GM23248 (cell line): ENCODE data around the gene SMS. TPM values are rescaled to one million over a fixed set of nuclear protein-coding genes. Genes with fewer than 3 reads are reported as not detected.
"Not testable (repeated sequence)": the region's sequence is repeated elsewhere in the genome, so short reads cannot be mapped to it uniquely, and the experiment has no call there.

Experiments
- DNase-seq: peaks from one replicate; pipeline ENCODE4 v3.0.0-alpha.2; 2015
- H2AFZ ChIP-seq: fragments of 200-600 bp; sonication (generic); 2 replicates; pipeline ENCODE4 v1.6.1; 2016; ENCODE audit warnings: antibody characterized with exemption
- H3F3A ChIP-seq: fragments of 200-600 bp; sonication (generic); 2 replicates; pipeline ENCODE4 v1.6.1; 2016; ENCODE audit warnings: mild to moderate bottlenecking, antibody characterized with exemption, mixed run types; ENCODE audit not compliant: insufficient read depth
- H3K27ac ChIP-seq: fragments of 200-600 bp; sonication (generic); 2 replicates; pipeline ENCODE4 v1.5.1; 2016; ENCODE audit warnings: mild to moderate bottlenecking
- H3K27me3 ChIP-seq: fragments of 200-600 bp; sonication (generic); replicated peaks from 2 replicates; pipeline ENCODE4 v1.6.1; 2016; ENCODE audit warnings: mild to moderate bottlenecking; ENCODE audit not compliant: insufficient read depth
- H3K36me3 ChIP-seq: fragments of 200-600 bp; sonication (generic); 2 replicates; pipeline ENCODE4 v1.6.1; 2016; ENCODE audit warnings: low read depth, mild to moderate bottlenecking
- H3K4me1 ChIP-seq: fragments of 200-600 bp; sonication (generic); 2 replicates; pipeline ENCODE4 v1.6.1; 2016; ENCODE audit warnings: mild to moderate bottlenecking; ENCODE audit not compliant: insufficient read depth
- H3K4me2 ChIP-seq: fragments of 200-600 bp; sonication (generic); one replicate; pipeline ENCODE4 v1.6.1; 2016; ENCODE audit warnings: mild to moderate bottlenecking; ENCODE audit not compliant: unreplicated experiment
- H3K4me3 ChIP-seq: fragments of 200-600 bp; sonication (generic); 2 replicates; pipeline ENCODE4 v1.5.1; 2016; ENCODE audit warnings: mild to moderate bottlenecking
- H3K79me2 ChIP-seq: fragments of 200-600 bp; sonication (generic); 2 replicates; pipeline ENCODE4 v1.6.1; 2016; ENCODE audit warnings: mild to moderate bottlenecking; ENCODE audit not compliant: insufficient read depth
- H3K9ac ChIP-seq: fragments of 200-600 bp; sonication (generic); 2 replicates; pipeline ENCODE4 v1.6.1; 2016; ENCODE audit warnings: mild to moderate bottlenecking
- H3K9me2 ChIP-seq: fragments of 200-600 bp; sonication (generic); 2 replicates; pipeline ENCODE4 v1.6.1; 2016; ENCODE audit warnings: mixed run types, mild to moderate bottlenecking, moderate library complexity; ENCODE audit not compliant: insufficient read depth
- H3K9me3 ChIP-seq: fragments of 200-600 bp; sonication (generic); one replicate; pipeline ENCODE4 v1.6.1; 2017; ENCODE audit warnings: low read depth
- H4K20me1 ChIP-seq: fragments of 200-600 bp; sonication (generic); 2 replicates; pipeline ENCODE4 v1.6.0; 2016; ENCODE audit not compliant: insufficient read depth
- EZH2 ChIP-seq: fragments of 200-600 bp; sonication (generic); IDR thresholded peaks from 2 replicates; pipeline ENCODE4 v1.6.1; 2018; ENCODE audit warnings: antibody characterized with exemption, mild to moderate bottlenecking; ENCODE audit not compliant: insufficient read depth, poor library complexity, severe bottlenecking
- EZH2phosphoT487 ChIP-seq: fragments of 200-600 bp; sonication (generic); IDR thresholded peaks from 2 replicates; pipeline ENCODE4 v1.6.1; 2018; ENCODE audit warnings: antibody characterized with exemption, moderate library complexity, mild to moderate bottlenecking, low read depth; ENCODE audit not compliant: insufficient read depth
- WGBS, 2 experiments: methylation state at CpG; one replicate each; pipeline ENCODE4 v1.1.6; 2015 to 2017; ENCODE audit warnings: low lambda C conversion rate in 2 of 2, low coverage in 1 of 2; ENCODE audit errors: missing lambda C conversion rate in 2 of 2; 5-methylcytosine and 5-hydroxymethylcytosine counted together
- in situ Hi-C: fragments of 300-500 bp; cut with MboI; formaldehyde crosslinking; loops from 2 replicates; pipeline ENCODE4 v1.15.0; 2020
- polyA plus RNA-seq: library from polyadenylated mRNA; unstranded; fragments of >200 nt; fragmentation: Nextera tagmentation; extraction: Ambion mirVana; gene quantifications from 2 replicates; pipeline ENCODE4 v1.2.1, GENCODE V29; 2016
- total RNA-seq: library from RNA; depleted of rRNA; stranded (reverse); fragments of >200 nt; shearing (Covaris generic); gene quantifications from 2 replicates; pipeline ENCODE4 v1.2.3, GENCODE V29; 2014

The SMS gene
- total and polyA plus RNA-seq, 2 experiments from 2014 or later: 156 to 162 TPM

DNA sequence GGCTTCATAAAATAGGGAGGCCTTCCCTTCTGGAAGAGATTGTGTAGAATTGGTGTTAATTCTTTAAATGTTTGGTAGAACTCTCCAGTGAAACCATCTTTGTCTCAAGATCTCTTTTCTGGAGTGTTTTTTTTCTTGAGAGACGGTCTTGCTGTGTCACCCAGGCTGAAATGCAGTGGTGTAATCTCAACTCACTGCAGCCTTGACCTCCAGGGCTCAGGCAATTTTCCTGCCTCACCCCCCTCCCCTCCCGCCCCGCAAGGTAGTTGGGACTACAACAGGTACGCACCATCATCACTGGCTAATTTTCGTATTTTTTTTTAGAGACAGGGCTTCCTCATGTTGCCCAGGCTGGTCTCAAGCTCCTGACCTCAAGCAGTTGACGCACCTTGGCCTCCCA, 12.1 kb downstream of the SMS start:
- H3K4me3 ChIP-seq: no peak overlapping the region
- 89 to 90% methylated on average over 6 of the region's 6 CpGs for WGBS, 2 experiments
- in situ Hi-C loops: loop anchor here (25.0 kb wide), 1 partner anchor 1440 kb away; no protein-coding TSS in a partner anchor
- H3K9me3 ChIP-seq: no peaks in the 10 kb centered on the region
- no peak overlapping the region for H3K9ac ChIP-seq
- no peaks in the 10 kb centered on the region for H3K36me3 ChIP-seq
- no peak overlapping the region for H3K4me2 ChIP-seq
- H3K4me1 ChIP-seq: peaks cover 4% of the 10 kb centered on the region; the same call in 1 of the 2 replicates
- 0 out of 2 replicates have a peak, but pooled peaks cover 2% of the 10 kb centered on the region for H4K20me1 ChIP-seq
- peaks cover 15% of the 10 kb centered on the region; the same call in 1 of the 2 replicates for H3F3A ChIP-seq
- H3K27ac ChIP-seq: no peak overlapping the region
- no peaks in the 10 kb centered on the region for H3K27me3 ChIP-seq
- DNase-seq: no peak
- no peak overlapping the region for H2AFZ ChIP-seq
- H3K79me2 ChIP-seq: peaks cover 100% of the 10 kb centered on the region
- no peaks in the 10 kb centered on the region for H3K9me2 ChIP-seq
- TF ChIP-seq EZH2phosphoT487 (no peak), EZH2 (no peak)

DNA sequence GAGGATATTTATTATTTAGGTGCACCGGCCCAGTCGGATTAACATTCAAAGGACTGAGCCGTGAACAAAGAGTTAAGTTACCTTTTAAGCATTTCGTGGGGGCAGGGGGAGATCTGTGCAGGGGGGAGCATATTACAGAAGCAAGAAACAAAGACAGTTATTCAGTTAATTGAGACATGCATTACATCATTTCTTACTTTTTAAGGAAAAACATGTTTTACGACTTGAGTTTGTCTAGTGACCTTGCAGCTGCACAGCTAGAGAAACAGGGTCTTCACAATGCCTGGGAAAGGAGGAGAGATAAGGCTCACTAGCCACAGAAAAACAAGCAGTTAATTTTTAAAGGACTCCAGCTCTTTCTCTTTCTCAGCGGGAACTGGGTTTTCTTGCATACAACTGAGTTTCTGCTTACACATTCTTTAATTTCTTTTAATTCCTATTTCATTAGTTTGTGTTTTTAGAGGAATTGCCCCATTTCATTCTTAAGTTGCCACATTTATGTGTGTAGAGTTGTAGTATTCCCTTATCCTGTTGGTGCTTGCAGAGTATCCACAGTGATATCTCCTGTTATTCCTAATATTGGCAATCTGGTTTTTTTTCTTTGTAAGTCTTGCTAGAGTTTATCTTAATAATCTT, 12.8 kb downstream of the SMS start:
- 83 to 90% methylated on average over 6 of the region's 6 CpGs for WGBS, 2 experiments
- H3K27me3 ChIP-seq, H3K4me3 ChIP-seq, H2AFZ ChIP-seq, H3K4me1 ChIP-seq, H3K9me2 ChIP-seq, DNase-seq, H3K27ac ChIP-seq, H3K4me2 ChIP-seq, H3K36me3 ChIP-seq, H3K9ac ChIP-seq, H3K9me3 ChIP-seq, H4K20me1 ChIP-seq, H3F3A ChIP-seq: not testable (repeated sequence)
- in situ Hi-C loops: loop anchor here (25.0 kb wide), 1 partner anchor 1441 kb away; no protein-coding TSS in a partner anchor
- H3K79me2 ChIP-seq: peaks cover 100% of the 10 kb centered on the region

DNA sequence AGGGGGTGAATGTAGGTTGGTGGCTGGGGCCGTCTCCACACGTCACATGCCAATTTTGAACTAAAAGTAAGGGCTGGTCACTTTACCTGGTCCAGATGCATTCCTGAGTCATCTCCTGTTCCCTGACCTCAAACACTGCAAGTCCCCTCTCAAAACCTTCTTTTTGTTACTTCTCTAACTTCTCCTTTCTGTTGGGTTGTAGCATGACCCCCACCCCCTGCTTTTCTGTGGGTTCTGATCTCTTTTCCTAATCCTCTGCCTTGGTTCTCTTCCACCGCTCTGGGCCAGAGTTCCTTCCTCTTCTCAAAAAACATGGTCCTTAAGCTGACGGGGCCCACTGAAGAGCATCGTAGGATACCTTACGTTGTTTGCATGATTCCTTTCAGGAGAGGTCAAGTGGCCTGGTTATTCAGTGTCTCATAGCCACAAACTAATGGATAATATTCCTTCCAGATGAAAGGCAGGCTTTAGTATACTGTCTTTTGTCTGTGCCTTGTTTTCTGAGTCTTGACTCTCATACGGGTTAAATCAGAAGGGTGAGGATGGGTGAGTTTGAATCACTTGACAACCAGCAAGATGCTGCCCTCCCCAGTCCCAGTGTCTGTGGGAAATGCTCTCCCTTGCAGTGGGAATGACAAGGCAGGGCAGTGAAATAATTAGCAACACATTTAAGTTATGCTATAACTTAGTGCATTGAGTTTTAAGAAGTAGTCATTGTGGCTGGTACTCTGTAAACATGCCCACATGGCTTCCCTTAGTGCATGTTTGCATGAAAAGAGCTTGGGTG, 15.1 kb downstream of the SMS start:
- H2AFZ ChIP-seq: no peak overlapping the region
- H3K4me1 ChIP-seq: peaks cover 2% of the 10 kb centered on the region; the same call in 1 of the 2 replicates
- no peaks in the 10 kb centered on the region for H3K9me2 ChIP-seq
- H3K4me3 ChIP-seq: no peak overlapping the region
- no peak overlapping the region for H3K4me2 ChIP-seq
- DNase-seq: peak; percentile 26
- H3K9me3 ChIP-seq: no peaks in the 10 kb centered on the region
- no peak overlapping the region; the same call in 1 of the 2 replicates for H3K27ac ChIP-seq
- TF ChIP-seq EZH2phosphoT487: no peak
- TF ChIP-seq EZH2: no peak
- in situ Hi-C loops: loop anchor here (25.0 kb wide), 1 partner anchor 1443 kb away; no protein-coding TSS in a partner anchor
- no peaks in the 10 kb centered on the region; the same call in 1 of the 2 replicates for H4K20me1 ChIP-seq
- no peaks in the 10 kb centered on the region for H3K27me3 ChIP-seq
- no peaks in the 10 kb centered on the region for H3K36me3 ChIP-seq
- no peak overlapping the region for H3K9ac ChIP-seq
- peaks cover 100% of the 10 kb centered on the region for H3K79me2 ChIP-seq
- 65 to 77% methylated on average over 6 to 7 of the region's 7 CpGs for WGBS, 2 experiments
- no peaks in the 10 kb centered on the region for H3F3A ChIP-seq

DNA sequence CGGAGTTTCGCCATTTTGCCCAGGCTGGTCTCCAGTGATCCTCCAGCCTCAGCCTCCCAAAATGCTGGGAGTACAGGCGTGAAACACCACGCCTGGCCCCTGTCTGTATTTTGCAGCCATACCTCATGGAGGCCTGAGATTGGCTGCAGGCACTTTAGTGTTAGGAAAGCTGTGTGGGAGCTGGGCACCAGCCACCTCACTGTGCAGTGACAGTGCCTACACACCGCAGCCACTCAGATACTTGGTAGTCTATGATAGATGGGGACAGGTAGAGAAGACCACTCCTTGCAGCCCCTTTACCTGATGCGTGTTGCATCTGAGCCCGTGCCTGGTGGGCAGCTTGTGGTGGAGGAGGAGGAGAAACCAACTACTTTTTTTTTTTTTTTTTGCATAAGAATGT, 16.3 kb downstream of the SMS start:
- no peaks in the 10 kb centered on the region for H3K9me3 ChIP-seq
- no peak overlapping the region for H3K27ac ChIP-seq
- H4K20me1 ChIP-seq: no peaks in the 10 kb centered on the region; the same call in 1 of the 2 replicates
- no peak overlapping the region for H3K4me2 ChIP-seq
- WGBS, 2 experiments: 98 to 99% methylated on average over 7 of the region's 7 CpGs
- in situ Hi-C loops: loop anchor here (25.0 kb wide), 1 partner anchor 1444 kb away; no protein-coding TSS in a partner anchor
- H3K27me3 ChIP-seq: no peaks in the 10 kb centered on the region
- no peaks in the 10 kb centered on the region for H3K36me3 ChIP-seq
- no peak overlapping the region for H3K4me3 ChIP-seq
- DNase-seq: no peak
- H3K79me2 ChIP-seq: peaks cover 100% of the 10 kb centered on the region
- H3K9me2 ChIP-seq: no peaks in the 10 kb centered on the region
- no peak overlapping the region for H3K9ac ChIP-seq
- H3F3A ChIP-seq: no peaks in the 10 kb centered on the region
- H3K4me1 ChIP-seq: peaks cover 12% of the 10 kb centered on the region
- H2AFZ ChIP-seq: no peak overlapping the region
- TF ChIP-seq EZH2phosphoT487 (no peak), EZH2 (no peak)
